Smooth muscle cell (in vitro differentiated cells): ENCODE results near the gene JAKMIP1. TPM values are rescaled to one million over a fixed set of nuclear protein-coding genes. Genes with fewer than 3 reads are reported as not detected.

Source experiments
- DNase-seq: peaks from one replicate; lab custom pipeline; 2025; ENCODE audit not compliant: unreplicated experiment; lab: John Stamatoyannopoulos, UW
- H2AFZ ChIP-seq: fragments of 200-600 bp; sonication (generic); 2 replicates; pipeline ENCODE4 v1.6.0; 2016; ENCODE audit warnings: antibody characterized with exemption, low read depth, mild to moderate bottlenecking
- H3F3A ChIP-seq: fragments of 200-600 bp; sonication (generic); 2 replicates; pipeline ENCODE4 v1.6.0; 2017; ENCODE audit warnings: antibody characterized with exemption, low read depth
- H3K27ac ChIP-seq: fragments of 200-600 bp; sonication (generic); 2 replicates; pipeline ENCODE4 v1.5.1; 2016; ENCODE audit warnings: low read depth, mild to moderate bottlenecking
- H3K27me3 ChIP-seq: fragments of 200-600 bp; sonication (generic); 2 replicates; pipeline ENCODE4 v1.6.1; 2016; ENCODE audit warnings: low read depth, mild to moderate bottlenecking
- H3K36me3 ChIP-seq: fragments of 200-600 bp; sonication (generic); 2 replicates; pipeline ENCODE4 v1.5.1; 2016; ENCODE audit warnings: low read depth
- H3K4me1 ChIP-seq: fragments of 200-600 bp; sonication (generic); 2 replicates; pipeline ENCODE4 v1.5.1; 2016; ENCODE audit warnings: low read depth
- H3K4me2 ChIP-seq: fragments of 200-600 bp; sonication (generic); 2 replicates; pipeline ENCODE4 v1.6.0; 2016; ENCODE audit warnings: mild to moderate bottlenecking
- H3K4me3 ChIP-seq: fragments of 200-600 bp; sonication (generic); 2 replicates; pipeline ENCODE4 v1.5.1; 2016; ENCODE audit warnings: mild to moderate bottlenecking
- H3K79me2 ChIP-seq: fragments of 200-600 bp; sonication (generic); 2 replicates; pipeline ENCODE4 v1.6.0; 2016; ENCODE audit warnings: low read depth, mild to moderate bottlenecking
- H3K9ac ChIP-seq: fragments of 200-600 bp; sonication (generic); 2 replicates; pipeline ENCODE4 v1.6.0; 2016; ENCODE audit warnings: low read depth
- H3K9me3 ChIP-seq: fragments of 200-600 bp; sonication (generic); replicated peaks from 2 replicates; pipeline ENCODE4 v1.5.1; 2016; ENCODE audit warnings: low read depth
- H4K20me1 ChIP-seq: fragments of 200-600 bp; sonication (generic); 2 replicates; pipeline ENCODE4 v1.6.0; 2016; ENCODE audit warnings: low read depth
- WGBS: methylation state at CpG from one replicate; pipeline ENCODE4 v1.1.7; 2016; ENCODE audit warnings: low lambda C conversion rate; 5-methylcytosine and 5-hydroxymethylcytosine counted together
- polyA plus RNA-seq: library from polyadenylated mRNA; unstranded; fragments of >200 nt; fragmentation: Nextera tagmentation; extraction: Ambion mirVana; gene quantifications from 2 replicates; pipeline ENCODE4 v1.2.1, GENCODE V29; 2016
- total RNA-seq: library from RNA; depleted of rRNA; stranded (reverse); fragments of >200 nt; gene quantifications from 2 replicates; pipeline ENCODE4 v1.2.3, GENCODE V29; 2014
- TF ChIP-seq, protein P1 (sequence below): fragments of 200-600 bp; sonication (generic); IDR thresholded peaks from 2 replicates; pipeline ENCODE4 v1.5.1; 2017; ENCODE audit warnings: borderline replicate concordance, mild to moderate bottlenecking, antibody characterized with exemption; ENCODE audit not compliant: insufficient read depth, poor library complexity, severe bottlenecking

Gene JAKMIP1
- total and polyA plus RNA-seq, 2 experiments from 2014 or later: 0.64 TPM; not detected in 1

DNA sequence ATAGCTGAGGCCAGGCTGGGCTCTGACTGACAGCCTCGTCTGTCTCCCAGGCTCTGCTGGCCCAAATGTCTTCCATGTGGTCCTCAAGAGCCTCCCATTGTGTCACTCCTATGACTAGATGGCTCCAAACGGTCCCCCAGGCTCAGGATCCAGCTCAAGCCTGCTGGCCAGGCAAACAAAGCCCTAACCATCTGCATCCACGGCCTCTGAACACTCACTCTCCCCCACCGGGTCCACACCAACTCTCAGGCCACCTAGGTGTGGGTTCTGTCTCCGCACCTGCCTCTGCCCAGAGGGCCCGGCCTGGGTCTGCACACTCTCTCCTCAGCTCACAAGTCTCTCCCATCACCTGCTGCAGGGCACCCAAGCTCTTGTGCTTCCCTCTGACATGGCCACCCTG, 52.9 kb downstream of the JAKMIP1 start:
- no peak for DNase-seq
- no peaks in the 10 kb centered on the region for H3K79me2 ChIP-seq
- H3K27ac ChIP-seq: no peak overlapping the region
- no peak overlapping the region for H3K4me3 ChIP-seq
- H3K27me3 ChIP-seq: no peaks in the 10 kb centered on the region
- no peak overlapping the region for H3K9ac ChIP-seq
- TF ChIP-seq, protein P1, sequence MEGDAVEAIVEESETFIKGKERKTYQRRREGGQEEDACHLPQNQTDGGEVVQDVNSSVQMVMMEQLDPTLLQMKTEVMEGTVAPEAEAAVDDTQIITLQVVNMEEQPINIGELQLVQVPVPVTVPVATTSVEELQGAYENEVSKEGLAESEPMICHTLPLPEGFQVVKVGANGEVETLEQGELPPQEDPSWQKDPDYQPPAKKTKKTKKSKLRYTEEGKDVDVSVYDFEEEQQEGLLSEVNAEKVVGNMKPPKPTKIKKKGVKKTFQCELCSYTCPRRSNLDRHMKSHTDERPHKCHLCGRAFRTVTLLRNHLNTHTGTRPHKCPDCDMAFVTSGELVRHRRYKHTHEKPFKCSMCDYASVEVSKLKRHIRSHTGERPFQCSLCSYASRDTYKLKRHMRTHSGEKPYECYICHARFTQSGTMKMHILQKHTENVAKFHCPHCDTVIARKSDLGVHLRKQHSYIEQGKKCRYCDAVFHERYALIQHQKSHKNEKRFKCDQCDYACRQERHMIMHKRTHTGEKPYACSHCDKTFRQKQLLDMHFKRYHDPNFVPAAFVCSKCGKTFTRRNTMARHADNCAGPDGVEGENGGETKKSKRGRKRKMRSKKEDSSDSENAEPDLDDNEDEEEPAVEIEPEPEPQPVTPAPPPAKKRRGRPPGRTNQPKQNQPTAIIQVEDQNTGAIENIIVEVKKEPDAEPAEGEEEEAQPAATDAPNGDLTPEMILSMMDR: no peak
- no peaks in the 10 kb centered on the region for H3K9me3 ChIP-seq
- no peaks in the 10 kb centered on the region for H3K36me3 ChIP-seq
- no peak overlapping the region for H2AFZ ChIP-seq
- WGBS: 90% methylated on average over 6 of the region's 6 CpGs
- no peaks in the 10 kb centered on the region for H3K4me1 ChIP-seq
- no peak overlapping the region for H3K4me2 ChIP-seq
- no peaks in the 10 kb centered on the region for H3F3A ChIP-seq
- H4K20me1 ChIP-seq: no peaks in the 10 kb centered on the region

DNA sequence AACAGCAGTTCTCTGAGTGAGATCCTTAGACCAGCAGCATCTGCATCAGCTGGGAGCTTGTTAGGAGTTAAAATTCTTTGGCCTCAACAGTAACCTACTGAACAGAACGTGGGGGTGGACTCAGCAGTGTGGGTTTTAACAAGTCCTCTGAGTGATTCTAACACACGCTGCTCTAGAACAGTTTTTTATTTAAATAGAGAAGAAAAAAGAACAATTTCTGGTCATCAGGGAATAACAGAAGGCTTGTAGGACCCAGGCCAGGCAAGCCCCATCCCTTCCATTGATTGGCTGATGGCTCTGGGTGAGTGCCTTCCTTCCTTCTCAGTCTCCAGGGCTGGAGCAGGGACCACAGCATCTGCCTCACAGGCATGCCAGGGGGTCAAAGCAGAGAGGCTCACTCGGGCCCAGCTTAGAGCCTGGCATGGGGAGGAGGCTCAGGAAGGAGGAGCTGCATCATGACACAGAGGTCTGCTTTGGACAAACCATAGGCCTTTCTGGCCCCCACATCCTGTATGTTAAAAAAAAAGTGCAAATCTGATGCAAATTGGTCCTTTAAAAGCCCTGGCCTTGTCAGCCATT, 56.7 kb downstream of the JAKMIP1 start:
- Histone ChIP-seq H2AFZ (no peak overlapping the region), H3K27ac (no peak overlapping the region)

DNA sequence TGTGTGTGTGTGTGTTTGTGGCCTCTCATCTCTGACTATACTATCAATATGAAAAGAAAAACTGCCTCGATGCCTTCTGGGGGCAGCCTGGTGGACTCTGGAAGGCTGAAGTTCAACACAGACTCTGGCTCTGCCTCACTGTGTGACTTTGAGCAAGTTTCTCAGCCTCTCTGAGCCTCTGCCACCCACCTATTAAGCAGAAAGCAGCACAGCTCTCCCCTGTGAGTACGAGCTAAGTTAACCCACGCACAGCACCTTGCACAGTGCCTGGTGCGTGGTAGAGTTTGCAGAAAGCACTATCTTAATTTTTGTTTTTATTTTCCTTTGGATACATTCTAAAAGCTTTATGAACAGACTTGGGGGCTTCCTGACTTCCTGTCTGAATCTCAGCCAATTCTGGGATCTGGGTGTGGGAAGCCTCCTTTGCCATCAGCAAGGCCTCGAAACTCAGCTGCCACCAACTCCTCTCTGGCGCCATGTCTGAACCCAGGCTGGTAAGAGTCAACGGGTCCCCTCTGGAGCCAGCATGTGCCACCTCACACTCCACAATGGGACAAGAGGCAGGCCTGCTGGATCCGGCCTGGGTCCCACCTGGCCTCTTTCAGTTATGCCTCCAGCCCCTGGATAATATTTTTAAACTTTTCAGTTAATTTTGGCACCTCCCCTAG, 57.3 kb downstream of the JAKMIP1 start:
- no peak overlapping the region for H3K4me3 ChIP-seq

More for the DNA sequence above, 56.7 kb downstream of the JAKMIP1 start:
- DNase-seq: no peak
- H3K79me2 ChIP-seq: no peaks in the 10 kb centered on the region
- TF ChIP-seq, protein P1: no peak
- H3K4me3 ChIP-seq: no peak overlapping the region
- H3K9me3 ChIP-seq: no peaks in the 10 kb centered on the region
- no peak overlapping the region for H3K9ac ChIP-seq
- H3K4me2 ChIP-seq: no peak overlapping the region
- no peaks in the 10 kb centered on the region for H3K36me3 ChIP-seq
- H3K4me1 ChIP-seq: no peaks in the 10 kb centered on the region
- H3K27me3 ChIP-seq: no peaks in the 10 kb centered on the region
- WGBS: 84% methylated on average over 3 of the region's 3 CpGs
- H3F3A ChIP-seq: no peaks in the 10 kb centered on the region
- no peaks in the 10 kb centered on the region for H4K20me1 ChIP-seq

More for the DNA sequence above, 57.3 kb downstream of the JAKMIP1 start:
- Histone ChIP-seq H2AFZ (no peak overlapping the region), H3K36me3 (no peaks in the 10 kb centered on the region), H3K27ac (no peak overlapping the region), H3K9ac (no peak overlapping the region), H4K20me1 (no peaks in the 10 kb centered on the region), H3K79me2 (no peaks in the 10 kb centered on the region), H3K27me3 (no peaks in the 10 kb centered on the region), H3K9me3 (no peaks in the 10 kb centered on the region), H3K4me2 (no peak overlapping the region), H3K4me1 (no peaks in the 10 kb centered on the region), H3F3A (no peaks in the 10 kb centered on the region)
- whole genome bisulfite sequencing: 91% methylated on average over 8 of the region's 8 CpGs
- TF ChIP-seq, protein P1: no peak
- no peak for DNase-seq
